H1 (cell line): ENCODE results near the gene DOHH. TPM values are rescaled to one million over a fixed set of nuclear protein-coding genes. Genes with fewer than 3 reads are reported as not detected.
A peak's percentile ranks its signal among the peaks of the same experiment; 100 is the strongest.

ENCODE experiments used
- CTCF ChIA-PET: fragments of 300-600 bp; sonication (Branson Sonifier 250); formaldehyde crosslinking; loops from one replicate; lab custom pipeline; 2021; ENCODE audit not compliant: partially characterized antibody; lab: Charles Lee
- POLR2A ChIA-PET: fragments of 300-600 bp; sonication (Branson Sonifier 250); formaldehyde crosslinking; loops from one replicate; lab custom pipeline; 2021; ENCODE audit warnings: inconsistent platforms; ENCODE audit not compliant: partially characterized antibody; lab: Charles Lee
- DNase-seq, 2 experiments: peaks; one replicate each; pipeline versions ENCODE4 v3.0.0 to v3.0.0-alpha.2; 2010 to 2022; ENCODE audit warnings: low spot score in 2 of 2, low read depth in 1 of 2, mixed read lengths in 1 of 2
- FAIRE-seq: peaks from 2 replicates; lab custom pipeline; 2011; peaks lifted over from hg19 to GRCh38; lab: Jason Lieb, UNC
- H2AFZ ChIP-seq: 2 replicates; pipeline ENCODE4 v1.8.1; 2012; ENCODE audit warnings: low read length, inconsistent platforms
- H2AK5ac ChIP-seq: 2 replicates; pipeline ENCODE4 v1.6.1; 2013; ENCODE audit warnings: low read depth, low read length
- H2BK120ac ChIP-seq: replicated peaks from 2 replicates; pipeline ENCODE3; 2013; ENCODE audit warnings: low read depth, low read length, inconsistent platforms
- H2BK12ac ChIP-seq: 2 replicates; pipeline ENCODE4 v1.6.1; 2013; ENCODE audit warnings: low read depth, low read length
- H2BK15ac ChIP-seq: 2 replicates; pipeline ENCODE4 v1.6.1; 2013; ENCODE audit warnings: low read length
- H2BK20ac ChIP-seq: 2 replicates; pipeline ENCODE4 v1.6.1; 2013; ENCODE audit warnings: low read length
- H2BK5ac ChIP-seq: 2 replicates; pipeline ENCODE4 v1.6.1; 2013; ENCODE audit warnings: low read depth, low read length
- H3K14ac ChIP-seq: 2 replicates; pipeline ENCODE4 v1.6.1; 2013; ENCODE audit warnings: inconsistent platforms; ENCODE audit not compliant: insufficient read length
- H3K18ac ChIP-seq: 2 replicates; pipeline ENCODE4 v1.6.1; 2013; ENCODE audit warnings: low read length; ENCODE audit errors: extremely low read depth
- H3K23ac ChIP-seq: 2 replicates; pipeline ENCODE4 v1.6.1; 2013; ENCODE audit warnings: inconsistent platforms; ENCODE audit not compliant: insufficient read length
- H3K23me2 ChIP-seq: 2 replicates; pipeline ENCODE4 v1.6.1; 2013; ENCODE audit warnings: low read depth, low read length
- H3K27ac ChIP-seq: 2 replicates; pipeline ENCODE4 v1.6.1; 2011; ENCODE audit warnings: low read depth, low read length, inconsistent platforms
- H3K27me3 ChIP-seq, 4 experiments: replicated peaks in 1 of 4; 1 replicate in 1 of 4; 2 replicates in 3 of 4; pipeline versions ENCODE4 v1.6.1 to v1.8.1; 2011 to 2013; ENCODE audit warnings: low read length in 3 of 4, mild to moderate bottlenecking in 3 of 4, inconsistent platforms in 2 of 4, mixed read lengths in 2 of 4, moderate library complexity in 1 of 4; ENCODE audit not compliant: control insufficient read depth in 3 of 4, insufficient read depth in 3 of 4; ENCODE audit errors: extremely low read depth in 1 of 4
- H3K36me3 ChIP-seq, 4 experiments: 2 replicates each; pipeline versions ENCODE4 v1.6.1 to v1.8.1; 2011 to 2013; ENCODE audit warnings: mild to moderate bottlenecking in 4 of 4, low read length in 3 of 4, moderate library complexity in 2 of 4, control low read depth in 1 of 4, inconsistent platforms in 1 of 4; ENCODE audit not compliant: insufficient read depth in 4 of 4, control insufficient read depth in 2 of 4
- H3K4ac ChIP-seq: replicated peaks from 2 replicates; pipeline ENCODE3; 2013; ENCODE audit warnings: low read length, low read depth, mixed read lengths, inconsistent platforms; ENCODE audit not compliant: insufficient read length
- H3K4me1 ChIP-seq, 4 experiments: replicated peaks in 1 of 4; 1 replicate in 1 of 4; 2 replicates in 3 of 4; pipeline versions ENCODE4 v1.6.1 to v1.8.1; 2011 to 2013; ENCODE audit warnings: low read length in 3 of 4, inconsistent platforms in 2 of 4, mixed read lengths in 1 of 4; ENCODE audit not compliant: insufficient read depth in 4 of 4, control insufficient read depth in 3 of 4
- H3K4me2 ChIP-seq, 2 experiments: 2 replicates each; pipeline versions ENCODE4 v1.6.1 to v1.8.1; 2011 to 2013; ENCODE audit warnings: low read depth in 2 of 2, low read length in 2 of 2, control low read depth in 1 of 2, inconsistent platforms in 1 of 2, mild to moderate bottlenecking in 1 of 2; ENCODE audit not compliant: insufficient read depth in 1 of 2
- H3K4me3 ChIP-seq, 4 experiments: fragments of 200-600, 300-600 bp in 1 of 4; sonication (generic), shearing (Covaris generic), sonication (Bioruptor Twin) in 1 of 4; 2 replicates each; pipeline versions ENCODE4 v1.5.1 to v1.8.1; 2011 to 2016; ENCODE audit warnings: low read length in 4 of 4, low read depth in 3 of 4, control low read depth in 2 of 4, inconsistent platforms in 2 of 4, mild to moderate bottlenecking in 2 of 4, mixed read lengths in 1 of 4, moderate library complexity in 1 of 4; ENCODE audit not compliant: insufficient read depth in 2 of 4; ENCODE audit errors: extremely low read depth in 1 of 4
- H3K56ac ChIP-seq: replicated peaks from 2 replicates; pipeline ENCODE3; 2013; ENCODE audit warnings: low read depth, mild to moderate bottlenecking, mixed read lengths, low read length, inconsistent platforms; ENCODE audit not compliant: insufficient read length
- H3K79me1 ChIP-seq: 2 replicates; pipeline ENCODE4 v1.6.1; 2013; ENCODE audit warnings: low read depth, low read length, control low read depth
- H3K79me2 ChIP-seq, 2 experiments: 2 replicates each; pipeline versions ENCODE4 v1.6.1 to v1.8.1; 2012 to 2013; ENCODE audit warnings: low read length in 2 of 2, mild to moderate bottlenecking in 2 of 2, inconsistent platforms in 1 of 2; ENCODE audit not compliant: insufficient read depth in 2 of 2, control insufficient read depth in 1 of 2
- H3K9ac ChIP-seq, 4 experiments: replicated peaks in 1 of 4; 1 replicate in 1 of 4; 2 replicates in 3 of 4; pipeline versions ENCODE4 v1.6.1 to v1.8.1; 2011 to 2013; ENCODE audit warnings: low read depth in 3 of 4, low read length in 3 of 4, control low read depth in 2 of 4, mild to moderate bottlenecking in 2 of 4, moderate library complexity in 2 of 4, inconsistent platforms in 1 of 4; ENCODE audit errors: extremely low read depth in 1 of 4
- H3K9me3 ChIP-seq, 2 experiments: 2 replicates each; pipeline versions ENCODE4 v1.6.1 to v1.8.1; 2012 to 2013; ENCODE audit warnings: mild to moderate bottlenecking in 2 of 2, moderate library complexity in 2 of 2, control low read depth in 1 of 2, inconsistent platforms in 1 of 2, low read depth in 1 of 2, low read length in 1 of 2, mixed read lengths in 1 of 2; ENCODE audit not compliant: insufficient read depth in 2 of 2
- H4K20me1 ChIP-seq, 2 experiments: replicated peaks in 1 of 2; 2 replicates each; pipeline versions ENCODE3 to v1.8.1; 2011 to 2013; ENCODE audit warnings: inconsistent platforms in 2 of 2, low read length in 2 of 2, mild to moderate bottlenecking in 1 of 2; ENCODE audit not compliant: insufficient read depth in 2 of 2, control insufficient read depth in 1 of 2
- H4K5ac ChIP-seq: 2 replicates; pipeline ENCODE4 v1.6.1; 2013; ENCODE audit warnings: low read length, low read depth, mixed read lengths, inconsistent platforms; ENCODE audit not compliant: insufficient read length
- H4K8ac ChIP-seq: 2 replicates; pipeline ENCODE4 v1.8.0; 2013; ENCODE audit warnings: mild to moderate bottlenecking, moderate library complexity, low read length, inconsistent platforms; ENCODE audit not compliant: insufficient read depth; ENCODE audit errors: extremely low read depth
- H4K91ac ChIP-seq: replicated peaks from 2 replicates; pipeline ENCODE3; 2013; ENCODE audit warnings: low read length, mixed read lengths, inconsistent platforms; ENCODE audit not compliant: insufficient read length
- CEBPB ChIP-seq: IDR thresholded peaks from 2 replicates; pipeline ENCODE4 v1.6.1; 2012; ENCODE audit warnings: low read depth, low read length
- CHD2 ChIP-seq: IDR thresholded peaks from 2 replicates; pipeline ENCODE4 v1.6.1; 2012; ENCODE audit warnings: low read length, improper control_type of control experiment
- EP300 ChIP-seq, 2 experiments: IDR thresholded peaks; 1 replicate in 1 of 2; 2 replicates in 1 of 2; pipeline ENCODE4 v1.6.1; 2011 to 2012; ENCODE audit warnings: low read depth in 2 of 2, low read length in 2 of 2, mild to moderate bottlenecking in 2 of 2, borderline replicate concordance in 1 of 2, inconsistent platforms in 1 of 2, moderate library complexity in 1 of 2
- GABPA ChIP-seq: IDR thresholded peaks from 2 replicates; pipeline ENCODE4 v1.6.1; 2011; ENCODE audit warnings: mild to moderate bottlenecking, low read length, moderate library complexity, borderline replicate concordance; ENCODE audit not compliant: insufficient read depth
- JUND ChIP-seq: IDR thresholded peaks from 2 replicates; pipeline ENCODE4 v1.6.1; 2011; ENCODE audit warnings: mild to moderate bottlenecking, improper control_type of control experiment, low read length
- KDM4A ChIP-seq: IDR thresholded peaks from one replicate; pipeline ENCODE4 v1.7.1; 2012; ENCODE audit warnings: low read depth, mild to moderate bottlenecking, moderate library complexity, low read length, inconsistent platforms; ENCODE audit not compliant: severe bottlenecking
- MAFK ChIP-seq: IDR thresholded peaks from 2 replicates; pipeline ENCODE4 v1.6.1; 2012; ENCODE audit warnings: low read depth, mild to moderate bottlenecking, improper control_type of control experiment, low read length
- NANOG ChIP-seq: IDR thresholded peaks from 2 replicates; pipeline ENCODE4 v1.6.1; 2011; ENCODE audit warnings: low read length, low read depth, mild to moderate bottlenecking, inconsistent platforms; ENCODE audit not compliant: insufficient read depth, poor library complexity, severe bottlenecking
- POLR2AphosphoS5 ChIP-seq: IDR thresholded peaks from 2 replicates; pipeline ENCODE4 v1.6.1; 2011; ENCODE audit warnings: low read depth, low read length
- SIX5 ChIP-seq: IDR thresholded peaks from 2 replicates; pipeline ENCODE4 v1.6.1; 2011; ENCODE audit warnings: mild to moderate bottlenecking, low read depth, low read length
- SUZ12 ChIP-seq: fragments of 200-600 bp; sonication (generic); IDR thresholded peaks from 2 replicates; pipeline ENCODE4 v1.6.1; 2012; ENCODE audit warnings: mild to moderate bottlenecking, inconsistent platforms, low read length, moderate library complexity, mixed read lengths
- TAF7 ChIP-seq: optimal IDR thresholded peaks from 2 replicates; pipeline ENCODE3; 2011; ENCODE audit warnings: low read depth, mild to moderate bottlenecking, inconsistent platforms, low read length, moderate library complexity, borderline replicate concordance
- WGBS, 2 experiments: shearing (Covaris generic) in 1 of 2; methylation state at CpG; one replicate each; pipeline versions ENCODE4 v1.1.6 to v1.1.7; 2013 to 2015; ENCODE audit warnings: low lambda C conversion rate in 2 of 2, mixed read lengths in 2 of 2, inconsistent platforms in 1 of 2, low coverage in 1 of 2, missing lambda C conversion rate in 1 of 2; ENCODE audit not compliant: insufficient replicate concordance in 2 of 2, insufficient coverage in 1 of 2, insufficient read length in 1 of 2; ENCODE audit errors: extremely low coverage in 1 of 2, missing lambda C conversion rate in 1 of 2; 5-methylcytosine and 5-hydroxymethylcytosine counted together
- polyA plus RNA-seq, 7 experiments: library from polyadenylated mRNA; depleted of rRNA in 3 of 7; stranded (reverse) in 5 of 7; unstranded in 2 of 7; fragments of >200 nt in 5 of 7; fragments of 200-250 nt in 2 of 7; gene quantifications; 1 replicate in 5 of 7; 2 replicates in 1 of 7; 4 replicates in 1 of 7; pipeline versions ENCODE4 v1.2.1 to v1.2.3, GENCODE V29; 2011 to 2013; ENCODE audit warnings: missing spikeins in 2 of 7, mixed read lengths in 2 of 7
- total RNA-seq: library from RNA; stranded (reverse); fragmentation: NEBNext Ultra II Directional; extraction: Animal tissue kit (Norgen Biotek cat#: 25700); gene quantifications from 2 replicates; pipeline ENCODE4 v1.2.1, GENCODE V29; 2021

The DOHH gene
- total and polyA plus RNA-seq, 2 of the 8 experiments (the other 6 are each of a cell fraction or from before 2014, with no cell fraction given): 7.3 to 17.7 TPM

DNA sequence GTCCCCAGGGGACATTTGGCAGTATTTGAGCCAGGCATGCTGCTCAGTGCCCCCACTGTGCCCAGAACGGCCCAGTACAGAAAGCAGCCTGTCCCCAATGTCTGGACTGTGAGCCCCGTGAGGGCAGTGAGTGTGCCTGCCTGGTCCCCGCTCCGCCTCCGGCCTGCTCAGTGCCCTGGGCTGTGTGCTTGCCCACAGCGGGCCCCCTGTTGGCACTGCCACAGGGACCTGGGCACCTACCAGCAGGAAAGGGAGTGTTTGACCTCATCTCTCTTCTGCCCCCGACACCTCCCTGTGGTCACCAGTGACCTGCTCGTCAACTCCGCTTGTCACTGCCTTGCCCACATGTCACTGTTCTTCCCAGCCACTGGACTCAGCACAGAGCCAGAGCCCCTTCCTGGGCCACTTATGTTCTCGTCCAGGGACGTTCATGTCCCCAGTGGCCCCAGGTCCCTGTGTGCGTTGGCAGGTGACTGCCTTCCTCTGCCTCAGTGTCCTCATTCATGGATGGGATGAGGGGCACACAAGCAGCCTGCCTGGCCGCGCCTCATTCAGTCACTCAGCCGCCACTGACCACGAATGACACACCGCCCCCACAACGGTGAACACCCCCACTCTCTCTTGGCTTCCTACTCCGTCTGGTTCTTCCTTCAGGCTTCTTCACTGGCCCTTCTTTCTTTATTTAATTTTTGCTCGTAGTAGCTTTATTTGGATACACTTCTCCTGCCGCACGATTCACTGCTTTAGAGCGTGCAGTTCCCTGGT is 8.5 kb upstream of the DOHH start:
- Histone ChIP-seq H3K36me3 (no peaks in the 10 kb centered on the region; a peak in 2 of 8 replicates), H3K18ac (no peak overlapping the region), H3K27ac (no peak overlapping the region), H3K56ac (no peak overlapping the region), H4K91ac (no peak overlapping the region), H4K20me1 (peaks cover 19 to 38% of the 10 kb centered on the region in 2 experiments), H2AFZ (no peak overlapping the region), H3K9ac (peak overlapping the region in 1 of 4 experiments; percentile 9; a peak in 1 of 7 replicates), H3K9me3 (no peaks in the 10 kb centered on the region), H3K23ac (no peak overlapping the region), H4K8ac (no peak overlapping the region), H3K4ac (no peak overlapping the region), H2BK12ac (no peak overlapping the region), H3K27me3 (no peaks in the 10 kb centered on the region), H3K4me1 (peaks cover 0 to 9% (median 7%) of the 10 kb centered on the region in 4 experiments; a peak in 3 of 7 replicates), H4K5ac (no peak overlapping the region), H3K23me2 (peaks cover 18% of the 10 kb centered on the region), H3K4me3 (no peak overlapping the region), H3K4me2 (no peak overlapping the region; a peak in 1 of 4 replicates), H2BK20ac (no peak overlapping the region), H3K14ac (no peak overlapping the region), H2BK5ac (0 out of 2 replicates have a peak overlapping the region, but pooled peaks have one; percentile 24), H2BK15ac (no peak overlapping the region), H3K79me2 (peaks cover 0 to 54% of the 10 kb centered on the region in 2 experiments; a peak in 2 of 4 replicates), H2AK5ac (no peak overlapping the region), H3K79me1 (peaks cover 35% of the 10 kb centered on the region), H2BK120ac (no peak overlapping the region)
- ChIA-PET CTCF (interaction anchor here (1.0 kb wide), 1 partner anchor 28 kb away, joined by 3 read pairs; no protein-coding TSS in a partner anchor), POLR2A (interaction anchor here (1.1 kb wide), 1 partner anchor 16 kb away, joined by 4 read pairs; no protein-coding TSS in a partner anchor)
- 90% methylated on average over 23 of the region's 23 CpGs; no CpG with 5 or more reads in 1 of the 2 experiments for WGBS, 2 experiments
- TF ChIP-seq GABPA: no peak
- no peak for TF ChIP-seq SIX5
- no peak for TF ChIP-seq CEBPB
- TF ChIP-seq POLR2AphosphoS5: no peak
- TF ChIP-seq TAF7: no peak
- TF ChIP-seq CHD2: no peak
- no peak for TF ChIP-seq SUZ12
- no peak for TF ChIP-seq NANOG
- TF ChIP-seq JUND: no peak
- TF ChIP-seq EP300 (IDR thresholded peaks at IDR 0.05; ENCODE audit: borderline replicate concordance in 1 of 2, low read depth in 2 of 2, low read length in 2 of 2): no peak
- TF ChIP-seq MAFK: no peak
- no peak for TF ChIP-seq KDM4A
- no peak for FAIRE-seq
- DNase-seq: no peak
